HCT116 (cell line): ENCODE measurements around the gene CDNF. TPM values are rescaled to one million over a fixed set of nuclear protein-coding genes. Genes with fewer than 3 reads are reported as not detected.
"Not testable (repeated sequence)": the region's sequence is repeated elsewhere in the genome, so short reads cannot be mapped to it uniquely, and the experiment has no call there.

ENCODE experiments used
- ATAC-seq: fragments of 200-7000 bp; cut with Tn5 transposase; 2 replicates; pipeline ENCODE4 v1.9.1; 2020; ENCODE audit warnings: mild to moderate bottlenecking, moderate library complexity
- BruUV-seq: library from RNA; stranded (reverse); fragments of 400-500 nt; replicated peaks from 2 replicates; lab custom pipeline; 2021; lab: Mats Ljungman, UMichigan
- CTCF ChIA-PET: fragments of 300-600 bp; sonication (Branson Sonifier 250); formaldehyde crosslinking; loops from one replicate; lab custom pipeline; 2021; ENCODE audit warnings: antibody characterized with exemption; lab: Charles Lee
- POLR2A ChIA-PET: fragments of 300-600, 350-600 bp; sonication (Branson Sonifier 250); formaldehyde crosslinking; loops from one replicate; lab custom pipeline; 2021; ENCODE audit warnings: antibody characterized with exemption; lab: Charles Lee
- RAD21 ChIA-PET, 2 experiments: fragments of 300-600 bp; sonication (Branson Sonifier 250); formaldehyde crosslinking; loops; one replicate each; lab custom pipeline; 2023; ENCODE audit warnings: low total read pairs in 2 of 2; ENCODE audit not compliant: uncharacterized antibody in 2 of 2, unreplicated experiment in 2 of 2, low non-redundant PET in 1 of 2; lab: Charles Lee
- DNase-seq: peaks from one replicate; pipeline ENCODE4 v3.0.0-alpha.2; 2010; ENCODE audit warnings: low read depth, low spot score
- H2AFZ ChIP-seq: fragments of 200-600 bp; shearing (Covaris generic), sonication (generic); 2 replicates; pipeline ENCODE4 v1.6.1; 2017; ENCODE audit warnings: low read depth, mixed run types, mixed read lengths, antibody characterized with exemption, low read length; ENCODE audit not compliant: poor library complexity, severe bottlenecking
- H3K27ac ChIP-seq: 2 replicates; pipeline ENCODE4 v1.5.1; 2012; ENCODE audit warnings: low read depth, low read length
- H3K27me3 ChIP-seq: fragments of 200-600 bp; sonication (generic); 2 replicates; pipeline ENCODE4 v1.6.1; 2016; ENCODE audit warnings: mixed run types, low read length, mixed read lengths; ENCODE audit not compliant: insufficient read depth
- H3K36me3 ChIP-seq, 2 experiments: fragments of 200-500 bp in 1 of 2; fragments of 200-600 bp in 1 of 2; sonication (Bioruptor generic) in 1 of 2; sonication (generic) in 1 of 2; 2 replicates each; pipeline versions ENCODE4 v1.5.1 to v1.6.1; 2014 to 2016; ENCODE audit warnings: low read length in 2 of 2, inconsistent platforms in 1 of 2, mixed read lengths in 1 of 2, mixed run types in 1 of 2; ENCODE audit not compliant: insufficient read depth in 2 of 2, control insufficient read depth in 1 of 2
- H3K4me1 ChIP-seq, 2 experiments: fragments of 200-600 bp in 1 of 2; sonication (generic) in 1 of 2; 2 replicates each; pipeline versions ENCODE4 v1.5.1 to v1.6.1; 2012 to 2017; ENCODE audit warnings: low read length in 2 of 2, inconsistent platforms in 1 of 2, mild to moderate bottlenecking in 1 of 2, mixed read lengths in 1 of 2, mixed run types in 1 of 2, moderate library complexity in 1 of 2; ENCODE audit not compliant: insufficient read depth in 2 of 2, control insufficient read depth in 1 of 2
- H3K4me2 ChIP-seq: fragments of 200-600 bp; sonication (generic); 2 replicates; pipeline ENCODE4 v1.6.1; 2017; ENCODE audit warnings: mixed run types, low read length, mixed read lengths
- H3K4me3 ChIP-seq, 2 experiments: fragments of 200-600 bp in 1 of 2; sonication (generic) in 1 of 2; replicated peaks in 1 of 2; 2 replicates each; pipeline ENCODE4 v1.5.1; 2011 to 2016; ENCODE audit warnings: low read length in 2 of 2, control low read depth in 1 of 2, low read depth in 1 of 2, mild to moderate bottlenecking in 1 of 2, mixed read lengths in 1 of 2, mixed run types in 1 of 2
- H3K79me2 ChIP-seq: fragments of 200-600 bp; sonication (generic); 2 replicates; pipeline ENCODE4 v1.6.1; 2017; ENCODE audit warnings: mild to moderate bottlenecking, mixed run types, low read length, moderate library complexity, mixed read lengths; ENCODE audit not compliant: insufficient read depth
- H3K9ac ChIP-seq: fragments of 200-600 bp; sonication (generic); 2 replicates; pipeline ENCODE4 v1.6.1; 2016; ENCODE audit warnings: low read length, mixed read lengths
- H3K9me2 ChIP-seq: fragments of 200-600 bp; sonication (generic), shearing (Covaris generic); 2 replicates; pipeline ENCODE4 v1.6.1; 2017; ENCODE audit warnings: mixed run types, mild to moderate bottlenecking, moderate library complexity; ENCODE audit not compliant: insufficient read depth
- H3K9me3 ChIP-seq, 2 experiments: fragments of 200-500 bp in 1 of 2; fragments of 200-600 bp in 1 of 2; sonication (Bioruptor generic) in 1 of 2; sonication (generic) in 1 of 2; 2 replicates each; pipeline ENCODE4 v1.6.1; 2014 to 2017; ENCODE audit warnings: low read length in 2 of 2, mixed read lengths in 2 of 2, inconsistent platforms in 1 of 2, low read depth in 1 of 2, mild to moderate bottlenecking in 1 of 2, mixed run types in 1 of 2, moderate library complexity in 1 of 2; ENCODE audit not compliant: control insufficient read depth in 1 of 2, insufficient read depth in 1 of 2
- H4K20me1 ChIP-seq: fragments of 200-600 bp; sonication (generic), shearing (Covaris generic); 2 replicates; pipeline ENCODE4 v1.6.1; 2017; ENCODE audit warnings: mixed run types, mild to moderate bottlenecking, moderate library complexity; ENCODE audit not compliant: insufficient read depth
- CTCF ChIP-seq, 3 experiments: fragments of 200-600 bp in 1 of 3; sonication (generic) in 1 of 3; IDR thresholded peaks in 2 of 3; conservative IDR thresholded peaks in 1 of 3; 2 replicates each; pipeline ENCODE4 v1.5.1; 2012 to 2017; ENCODE audit warnings: low read depth in 2 of 3, low read length in 2 of 3, antibody characterized with exemption in 1 of 3, borderline replicate concordance in 1 of 3, control low read depth in 1 of 3, mild to moderate bottlenecking in 1 of 3, mixed read lengths in 1 of 3, mixed run types in 1 of 3, moderate library complexity in 1 of 3; ENCODE audit not compliant: insufficient read depth in 1 of 3
- ELF1 ChIP-seq: IDR thresholded peaks from 2 replicates; pipeline ENCODE4 v1.6.1; 2012; ENCODE audit warnings: low read depth, borderline replicate concordance
- EZH2phosphoT487 ChIP-seq: fragments of 200-600 bp; IDR thresholded peaks from 2 replicates; pipeline ENCODE4 v1.6.1; 2018; ENCODE audit warnings: antibody characterized with exemption, borderline replicate concordance
- POLR2A ChIP-seq: IDR thresholded peaks from 2 replicates; pipeline ENCODE4 v1.7.0; 2011; ENCODE audit warnings: borderline replicate concordance; ENCODE audit not compliant: insufficient read depth, insufficient read length; ENCODE audit errors: extremely low read depth
- SIN3A ChIP-seq: IDR thresholded peaks from 2 replicates; pipeline ENCODE4 v1.6.1; 2012; ENCODE audit warnings: low read depth
- SRF ChIP-seq: IDR thresholded peaks from 2 replicates; pipeline ENCODE4 v1.6.1; 2012; ENCODE audit warnings: low read depth
- TCF7L2 ChIP-seq: IDR thresholded peaks from 2 replicates; pipeline ENCODE4 v1.7.0; 2011; ENCODE audit warnings: borderline replicate concordance, inconsistent platforms; ENCODE audit not compliant: insufficient read depth, insufficient read length; ENCODE audit errors: extremely low read depth
- YY1 ChIP-seq: IDR thresholded peaks from 2 replicates; pipeline ENCODE4 v1.6.1; 2011; ENCODE audit warnings: low read length, low read depth, moderate library complexity, mild to moderate bottlenecking; ENCODE audit not compliant: insufficient replicate concordance; ENCODE audit errors: extremely low read depth
- ZFX ChIP-seq: fragments of 450-650 bp; IDR thresholded peaks from 2 replicates; pipeline ENCODE4 v1.6.1; 2017
- intact Hi-C: fragments of 100-400 bp; cut with micrococcal nuclease; formaldehyde crosslinking; loops from 2 replicates; pipeline ENCODE4 v1.10.0; 2022
- total RNA-seq: library from RNA; stranded (reverse); gene quantifications from one replicate; pipeline ENCODE4 v1.2.1, GENCODE V29; 2021; ENCODE audit not compliant: unreplicated experiment

CDNF gene
- total RNA-seq, 1 experiment from 2014 or later, result 1.1 TPM

- intact Hi-C loops, result no loop called here
- RAD21 ChIA-PET, result no interaction called here
- H3K4me2 ChIP-seq, result no peak overlapping the region
- H3K79me2 ChIP-seq, result peaks cover 19% of the 10 kb centered on the region
- DNase-seq (no peak), ATAC-seq (no peak)
- no peak overlapping the region for H3K9ac ChIP-seq
- no peak overlapping the region for H3K4me3 ChIP-seq
- peaks cover 7 to 9% of the 10 kb centered on the region in 2 experiments; a peak in 2 of 4 replicates for H3K36me3 ChIP-seq
- no peak overlapping the region for H2AFZ ChIP-seq
- H3K27me3 ChIP-seq, result no peaks in the 10 kb centered on the region
- BruUV-seq, result no TSS peak
- H3K4me1 ChIP-seq, result peaks cover 6 to 14% of the 10 kb centered on the region in 2 experiments
- TF ChIP-seq ZFX, result no peak
- TF ChIP-seq POLR2A, result no peak
- no peak for TF ChIP-seq SRF
- TF ChIP-seq SIN3A, result no peak
- TF ChIP-seq ELF1, result no peak
- TF ChIP-seq EZH2phosphoT487, result no peak
- no peak for TF ChIP-seq TCF7L2
- TF ChIP-seq YY1, result no peak
- TF ChIP-seq CTCF (IDR thresholded peaks at IDR 0.05 in 2 of 3, conservative IDR thresholded peaks at IDR 0.05 in 1 of 3; ENCODE audit: borderline replicate concordance in 1 of 3, insufficient read depth in 1 of 3, low read depth in 2 of 3, low read length in 2 of 3), result no peak
- CTCF ChIA-PET, result no interaction called here
- H3K27ac ChIP-seq, result no peak overlapping the region
- H3K9me3 ChIP-seq, result no peaks in the 10 kb centered on the region
- H4K20me1 ChIP-seq, result no peaks in the 10 kb centered on the region
- no peaks in the 10 kb centered on the region for H3K9me2 ChIP-seq
- POLR2A ChIA-PET, result no interaction called here
These were observed 35.4 kb upstream of the CDNF start for GRCh38 chr10:14873090-14873760.

DNA sequence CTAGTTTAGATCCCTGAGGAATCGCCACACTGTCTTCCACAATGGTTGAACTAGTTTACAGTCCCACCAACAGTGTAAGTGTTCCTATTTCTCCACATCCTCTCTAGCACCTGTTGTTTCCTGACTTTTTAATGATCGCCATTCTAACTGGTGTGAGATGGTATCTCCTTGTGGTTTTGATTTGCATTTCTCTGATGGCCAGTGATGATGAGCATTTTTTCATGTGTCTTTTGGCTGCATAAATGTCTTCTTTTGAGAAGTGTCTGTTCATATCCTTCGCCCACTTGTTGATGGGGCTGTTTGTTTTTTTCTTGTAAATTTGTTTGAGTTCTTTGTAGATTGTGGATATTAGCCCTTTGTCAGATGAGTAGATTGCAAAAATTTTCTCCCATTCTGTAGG lies 27.0 kb upstream of the CDNF start:
- CTCF ChIA-PET, H3K4me1 ChIP-seq, H3K9ac ChIP-seq, RAD21 ChIA-PET, H3K79me2 ChIP-seq, H2AFZ ChIP-seq, H3K9me2 ChIP-seq, ATAC-seq, H4K20me1 ChIP-seq, DNase-seq, H3K4me2 ChIP-seq, H3K27me3 ChIP-seq, BruUV-seq, H3K4me3 ChIP-seq, intact Hi-C loops, H3K27ac ChIP-seq, POLR2A ChIA-PET, H3K9me3 ChIP-seq: not testable (repeated sequence)
- H3K36me3 ChIP-seq, result peaks cover 13 to 15% of the 10 kb centered on the region in 2 experiments; a peak in 3 of 4 replicates

- intact Hi-C loops, DNase-seq, POLR2A ChIA-PET, H3K4me3 ChIP-seq, H3K4me1 ChIP-seq, H3K9me2 ChIP-seq, H4K20me1 ChIP-seq, H3K9ac ChIP-seq, H3K27ac ChIP-seq, H3K9me3 ChIP-seq, H3K27me3 ChIP-seq, H2AFZ ChIP-seq, H3K79me2 ChIP-seq, RAD21 ChIA-PET, H3K4me2 ChIP-seq, CTCF ChIA-PET, ATAC-seq: not testable (repeated sequence)
- BruUV-seq, result TSS peak; percentile 24
- H3K36me3 ChIP-seq, result peaks cover 11 to 13% of the 10 kb centered on the region in 2 experiments; a peak in 3 of 4 replicates
These were observed 26.6 kb upstream of the CDNF start for GRCh38 chr10:14864466-14864865.
